ENCODE measurements around the gene BTBD9.

BTBD9 gene

DNA sequence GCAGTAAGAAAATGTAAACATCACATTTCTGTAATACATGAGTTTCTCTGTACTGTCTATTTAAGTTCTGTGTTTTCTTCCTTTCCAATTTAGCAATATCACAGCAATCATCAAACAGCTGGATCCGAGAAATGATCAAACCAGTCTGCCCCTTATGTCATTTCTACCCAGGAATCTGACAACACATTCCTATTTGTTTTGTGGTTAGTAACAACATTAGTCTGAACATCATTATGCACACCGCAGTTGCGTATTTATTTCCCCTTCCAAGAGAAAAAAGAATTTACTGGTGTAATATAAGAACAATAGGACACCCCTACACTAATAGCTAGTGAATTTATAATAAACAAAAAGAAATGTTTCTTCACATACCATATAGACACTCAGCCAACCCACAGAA lies 179.5 kb downstream of the BTBD9 start:
- TF ChIP-seq, protein P1, sequence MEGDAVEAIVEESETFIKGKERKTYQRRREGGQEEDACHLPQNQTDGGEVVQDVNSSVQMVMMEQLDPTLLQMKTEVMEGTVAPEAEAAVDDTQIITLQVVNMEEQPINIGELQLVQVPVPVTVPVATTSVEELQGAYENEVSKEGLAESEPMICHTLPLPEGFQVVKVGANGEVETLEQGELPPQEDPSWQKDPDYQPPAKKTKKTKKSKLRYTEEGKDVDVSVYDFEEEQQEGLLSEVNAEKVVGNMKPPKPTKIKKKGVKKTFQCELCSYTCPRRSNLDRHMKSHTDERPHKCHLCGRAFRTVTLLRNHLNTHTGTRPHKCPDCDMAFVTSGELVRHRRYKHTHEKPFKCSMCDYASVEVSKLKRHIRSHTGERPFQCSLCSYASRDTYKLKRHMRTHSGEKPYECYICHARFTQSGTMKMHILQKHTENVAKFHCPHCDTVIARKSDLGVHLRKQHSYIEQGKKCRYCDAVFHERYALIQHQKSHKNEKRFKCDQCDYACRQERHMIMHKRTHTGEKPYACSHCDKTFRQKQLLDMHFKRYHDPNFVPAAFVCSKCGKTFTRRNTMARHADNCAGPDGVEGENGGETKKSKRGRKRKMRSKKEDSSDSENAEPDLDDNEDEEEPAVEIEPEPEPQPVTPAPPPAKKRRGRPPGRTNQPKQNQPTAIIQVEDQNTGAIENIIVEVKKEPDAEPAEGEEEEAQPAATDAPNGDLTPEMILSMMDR (IDR thresholded peaks at IDR 0.05; ENCODE audit: low read depth, low read length, missing control alignments) = no peak
- no peak for DNase-seq (ENCODE audit: extremely low read depth, low read depth)
- H3K4me3 ChIP-seq (replicated peaks; ENCODE audit: low read depth, low read length) = no peak overlapping the region

- no peak overlapping the region for H3K4me3 ChIP-seq (replicated peaks; ENCODE audit: low read depth, low read length)
- no peak for DNase-seq (ENCODE audit: extremely low read depth, low read depth)
- TF ChIP-seq, protein P1 (IDR thresholded peaks at IDR 0.05; ENCODE audit: low read depth, low read length, missing control alignments) = no peak
These were observed 180.4 kb downstream of the BTBD9 start for GRCh38 chr6:38459291-38459690.

- no peak for DNase-seq (ENCODE audit: extremely low read depth, low read depth)
- no peak overlapping the region for H3K4me3 ChIP-seq (replicated peaks; ENCODE audit: low read depth, low read length)
- TF ChIP-seq, protein P1 (IDR thresholded peaks at IDR 0.05; ENCODE audit: low read depth, low read length, missing control alignments) = no peak
These were observed 185.9 kb downstream of the BTBD9 start for GRCh38 chr6:38453861-38454260.

DNA sequence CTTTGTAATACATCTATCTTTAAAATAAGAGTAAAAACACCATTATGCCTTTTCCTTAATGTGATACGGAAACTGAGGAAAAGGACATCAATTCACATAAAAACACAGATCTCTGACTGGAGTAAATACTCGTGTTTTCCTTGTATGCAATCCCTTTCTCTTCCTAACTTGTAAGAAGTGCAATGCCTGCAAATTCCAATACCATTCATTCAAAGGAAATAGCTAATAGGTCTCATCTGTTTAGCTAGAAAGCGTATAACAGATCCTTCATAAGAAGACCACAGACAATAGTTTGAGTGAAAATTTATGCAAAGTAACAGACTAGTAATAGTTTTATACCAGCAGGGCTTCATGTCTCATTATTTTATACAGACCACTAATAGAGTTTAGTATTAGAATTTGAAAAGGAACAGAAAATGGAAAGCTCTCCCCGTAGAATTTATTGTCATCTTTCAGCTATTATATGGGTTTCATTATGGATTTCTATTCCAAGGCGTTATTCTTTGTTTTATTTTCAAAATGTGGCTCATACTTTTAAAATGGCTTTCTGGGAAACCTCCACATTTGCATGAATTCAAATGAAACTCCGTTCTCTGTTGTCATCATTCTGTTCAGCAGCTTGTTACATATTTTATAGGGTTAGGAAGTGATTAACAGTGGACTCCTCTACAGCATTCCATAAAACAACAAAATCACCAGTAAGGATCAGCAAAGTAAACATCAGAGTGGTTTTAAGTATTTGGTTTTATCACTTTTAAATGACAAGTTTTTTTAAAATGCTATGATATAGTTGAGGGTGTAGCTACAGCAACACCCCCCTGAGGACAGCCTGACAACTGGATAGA lies 186.7 kb downstream of the BTBD9 start:
- DNase-seq (ENCODE audit: extremely low read depth, low read depth) = no peak
- no peak overlapping the region for H3K4me3 ChIP-seq (replicated peaks; ENCODE audit: low read depth, low read length)
- TF ChIP-seq, protein P1 (IDR thresholded peaks at IDR 0.05; ENCODE audit: low read depth, low read length, missing control alignments) = no peak

- no peak for DNase-seq (ENCODE audit: extremely low read depth, low read depth)
- TF ChIP-seq, protein P1 (IDR thresholded peaks at IDR 0.05; ENCODE audit: low read depth, low read length, missing control alignments) = no peak
- no peak overlapping the region for H3K4me3 ChIP-seq (replicated peaks; ENCODE audit: low read depth, low read length)
These were observed 189.0 kb downstream of the BTBD9 start for GRCh38 chr6:38450717-38451116.

GRCh38 chr6:38445925-38446324 lies 193.8 kb downstream of the BTBD9 start:
- TF ChIP-seq, protein P1 (IDR thresholded peaks at IDR 0.05; ENCODE audit: low read depth, low read length, missing control alignments) = no peak
- no peak overlapping the region for H3K4me3 ChIP-seq (replicated peaks; ENCODE audit: low read depth, low read length)
- no peak for DNase-seq (ENCODE audit: extremely low read depth, low read depth)

Measured in HFF-Myc (cell line).